GM19035 (cell line): ENCODE results near the gene BCL2L14.

Experiments
- ATAC-seq: cut with Tn5 transposase; IDR thresholded peaks from one replicate; pipeline ENCODE4 v1.9.1; 2021; ENCODE audit not compliant: unreplicated experiment

BCL2L14 gene, protein sequence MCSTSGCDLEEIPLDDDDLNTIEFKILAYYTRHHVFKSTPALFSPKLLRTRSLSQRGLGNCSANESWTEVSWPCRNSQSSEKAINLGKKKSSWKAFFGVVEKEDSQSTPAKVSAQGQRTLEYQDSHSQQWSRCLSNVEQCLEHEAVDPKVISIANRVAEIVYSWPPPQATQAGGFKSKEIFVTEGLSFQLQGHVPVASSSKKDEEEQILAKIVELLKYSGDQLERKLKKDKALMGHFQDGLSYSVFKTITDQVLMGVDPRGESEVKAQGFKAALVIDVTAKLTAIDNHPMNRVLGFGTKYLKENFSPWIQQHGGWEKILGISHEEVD

DNA sequence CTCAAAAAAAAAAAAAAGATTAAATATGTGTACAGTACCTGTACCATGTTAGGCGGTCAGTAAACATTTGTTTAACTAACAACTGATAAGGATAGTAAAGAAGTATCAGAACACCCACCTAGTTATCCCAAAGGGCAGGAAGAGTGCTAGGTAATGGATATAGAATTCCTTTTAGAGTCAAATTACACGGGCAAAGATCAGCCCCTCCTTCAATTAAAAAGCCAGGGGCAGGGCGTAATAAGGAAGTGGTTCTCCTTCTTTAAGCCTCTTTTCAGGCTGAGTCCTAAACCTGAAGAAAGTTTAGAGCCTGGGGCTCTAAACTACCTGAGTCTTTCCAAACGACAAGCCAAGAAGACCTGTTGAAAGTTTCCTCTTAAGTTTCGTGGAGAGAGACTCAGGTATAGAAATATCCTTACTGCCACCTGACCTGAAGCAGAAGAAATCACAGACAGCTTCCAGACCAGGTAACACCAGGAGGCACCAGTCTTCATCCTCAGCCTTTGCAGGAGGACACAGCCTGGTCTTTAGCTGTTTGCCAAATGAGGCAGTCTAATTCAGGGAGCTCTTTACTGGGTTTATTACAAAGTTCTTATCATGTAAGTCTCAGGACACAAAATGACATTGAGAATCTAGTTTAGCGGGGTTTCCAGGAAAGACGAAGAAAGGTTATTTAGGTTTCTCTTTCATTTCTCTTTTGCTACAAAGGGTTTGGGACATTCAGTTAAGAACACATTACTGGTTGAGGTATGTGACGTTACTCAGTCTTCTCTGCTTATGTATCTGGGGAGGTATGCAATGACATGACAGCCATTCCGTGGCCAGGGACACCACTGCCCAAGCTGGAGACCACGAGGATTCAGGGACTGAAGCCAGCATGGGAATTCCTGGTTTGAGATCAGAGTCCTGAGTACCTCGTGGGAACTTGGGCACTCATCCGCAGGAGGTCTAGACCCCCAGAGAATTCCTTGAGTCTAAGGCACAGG, at the start of gene BCL2L14:
Gene BCL2L14, plus strand, starts transcription at position 266 of the 983 bp plus-strand sequence. CDS start 8,367 bp downstream, outside the sequence.
- ATAC-seq, result peak; percentile 64

DNA sequence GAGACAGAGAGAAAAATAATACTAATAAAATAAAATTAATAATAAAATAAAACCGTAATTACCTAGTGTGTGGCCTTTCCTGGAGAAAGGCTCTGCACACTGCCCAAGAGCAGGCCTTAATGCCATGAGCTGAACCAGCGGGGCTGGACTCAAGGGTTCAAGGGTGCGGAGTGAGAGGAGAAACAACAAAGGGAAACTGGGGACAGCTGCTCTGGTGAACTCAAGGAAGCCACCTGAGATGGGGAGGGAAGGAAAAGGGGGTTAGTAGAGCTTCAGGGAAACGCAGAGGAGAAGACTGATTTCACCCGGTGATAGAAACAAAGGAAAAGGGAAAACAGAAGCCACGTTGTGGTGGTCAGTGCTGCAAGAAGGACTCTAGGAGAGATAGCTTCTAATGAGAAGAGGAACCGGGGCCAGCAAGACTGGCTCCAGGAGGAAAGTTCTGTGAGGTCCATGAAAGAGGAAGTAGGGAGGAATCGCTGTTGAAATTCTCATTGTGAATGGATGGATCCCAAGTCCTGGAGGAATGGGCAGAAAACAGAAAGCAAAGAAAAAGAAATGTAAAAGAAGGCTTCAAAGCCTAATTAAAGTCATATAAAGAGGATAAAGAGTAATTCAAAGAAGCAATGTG, 48.3 kb upstream of the BCL2L14 start:
- ATAC-seq, result no peak

GRCh38 chr12:12023456-12023855, 47.3 kb upstream of the BCL2L14 start:
- ATAC-seq, result no peak

- ATAC-seq, result peak; percentile 84
Measured at GRCh38 chr12:12024911-12025682, 45.6 kb upstream of the BCL2L14 start.

GRCh38 chr12:12025799-12026386, 44.8 kb upstream of the BCL2L14 start:
- no peak for ATAC-seq

- no peak for ATAC-seq
Measured at GRCh38 chr12:12028668-12029402, 41.9 kb upstream of the BCL2L14 start.

DNA sequence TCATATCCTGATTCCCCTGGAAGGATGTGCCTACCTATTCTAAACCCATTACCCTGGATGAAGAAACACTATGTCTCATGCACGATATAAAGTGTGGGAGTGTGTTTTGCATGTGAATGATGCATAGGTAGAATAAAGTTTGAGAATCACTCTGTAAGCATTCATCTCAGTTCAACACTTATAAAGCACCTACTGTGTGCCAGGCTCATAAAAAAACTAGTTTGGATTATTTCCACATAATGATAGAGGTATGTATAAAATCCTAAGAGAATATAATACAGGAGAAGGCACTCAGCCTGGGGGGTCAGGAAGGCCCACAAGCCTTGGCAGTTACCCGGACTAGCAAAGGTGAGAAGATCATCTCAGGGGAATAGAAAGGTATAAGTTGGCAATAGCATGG, 41.1 kb upstream of the BCL2L14 start:
- ATAC-seq, result no peak

DNA sequence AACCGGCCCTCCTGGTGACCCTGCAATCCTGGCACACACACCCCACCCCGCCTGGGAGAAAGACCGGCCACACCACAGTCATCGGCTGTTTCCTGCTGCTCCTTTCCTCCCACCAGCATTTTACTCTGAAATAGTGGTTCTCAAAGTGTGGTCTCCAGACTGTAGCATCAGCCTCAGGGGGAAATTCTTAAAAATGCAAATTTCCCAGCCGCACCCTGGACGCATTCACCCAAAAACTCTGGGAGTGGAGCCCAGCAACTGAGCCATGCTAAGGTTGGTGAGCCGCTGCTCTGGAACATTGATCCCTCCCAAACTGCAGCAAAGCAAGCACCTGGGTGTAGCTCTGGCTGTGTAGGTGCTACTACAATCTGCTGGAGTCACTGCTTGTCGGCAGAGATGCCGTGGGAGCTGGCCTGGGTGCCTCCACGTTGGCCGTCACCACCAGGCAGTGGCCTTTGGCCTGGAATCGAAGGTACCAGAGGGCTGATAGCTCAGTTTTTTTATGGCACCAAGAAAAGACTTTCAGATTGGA, 38.4 kb upstream of the BCL2L14 start:
- ATAC-seq, result no peak

- ATAC-seq, result no peak
Measured at GRCh38 chr12:12032851-12033797, 37.6 kb upstream of the BCL2L14 start.

- no peak for ATAC-seq
Measured at GRCh38 chr12:12033824-12034223, 36.9 kb upstream of the BCL2L14 start.

DNA sequence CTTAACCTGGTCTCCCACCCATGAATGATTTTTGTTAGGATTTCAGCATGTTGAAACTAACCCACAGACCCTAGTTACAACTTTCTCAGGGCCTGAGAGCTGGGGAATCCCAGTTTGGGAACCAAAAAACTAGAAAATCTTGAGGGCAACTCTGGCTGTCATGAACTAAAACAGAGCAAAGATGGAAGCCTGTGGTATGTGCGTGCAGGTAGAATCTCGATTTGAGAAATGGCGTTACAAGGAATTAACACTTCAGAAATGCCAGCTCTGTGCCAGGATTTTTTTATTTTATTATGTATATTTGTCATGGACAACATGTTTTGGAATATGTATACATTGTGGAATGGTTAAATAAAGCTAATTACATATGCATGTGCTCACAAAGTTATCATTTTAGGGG, 36.4 kb upstream of the BCL2L14 start:
- ATAC-seq, result no peak

- ATAC-seq, result no peak
Measured at GRCh38 chr12:12035229-12035628, 35.5 kb upstream of the BCL2L14 start.

GRCh38 chr12:12036901-12037300, 33.8 kb upstream of the BCL2L14 start:
- no peak for ATAC-seq

DNA sequence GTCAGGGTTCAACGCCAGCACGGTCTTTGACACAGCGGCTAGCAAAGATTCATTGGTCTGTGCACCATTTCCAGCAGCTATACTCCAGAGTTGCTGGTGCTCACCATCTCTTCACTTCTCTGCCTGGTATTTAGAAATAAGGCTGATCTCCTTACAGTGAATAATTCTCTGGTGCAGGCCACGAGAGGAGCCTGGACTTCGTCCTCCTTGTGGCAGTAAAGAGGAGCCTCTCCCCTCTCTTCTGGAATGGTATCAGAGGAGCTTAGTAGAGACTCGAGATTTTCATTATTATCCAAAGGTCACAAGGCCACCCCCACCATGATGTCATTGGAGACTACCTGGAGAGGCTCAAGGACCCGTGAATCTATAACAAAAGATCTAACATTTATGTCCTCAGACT, 30.8 kb upstream of the BCL2L14 start:
- no peak for ATAC-seq

DNA sequence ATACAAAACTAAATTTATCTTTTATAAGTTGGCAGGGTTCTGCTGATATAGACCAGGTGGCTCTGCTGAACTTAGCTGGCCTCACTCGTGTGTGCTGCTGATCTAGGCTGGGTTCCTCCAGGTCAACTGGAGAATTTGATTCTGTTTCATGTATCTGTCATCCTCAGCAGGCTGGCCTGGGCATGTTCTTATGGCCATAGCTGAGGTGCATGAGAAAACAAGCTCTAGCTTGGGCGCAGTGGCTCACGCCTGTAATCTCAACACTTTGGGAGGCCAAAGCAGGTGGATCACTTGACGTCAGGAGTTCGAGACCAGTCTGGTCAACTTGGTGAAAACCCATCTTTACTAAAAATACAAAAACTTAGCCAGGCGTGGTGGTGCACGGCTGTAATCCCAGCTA, 24.3 kb upstream of the BCL2L14 start:
- ATAC-seq, result no peak

DNA sequence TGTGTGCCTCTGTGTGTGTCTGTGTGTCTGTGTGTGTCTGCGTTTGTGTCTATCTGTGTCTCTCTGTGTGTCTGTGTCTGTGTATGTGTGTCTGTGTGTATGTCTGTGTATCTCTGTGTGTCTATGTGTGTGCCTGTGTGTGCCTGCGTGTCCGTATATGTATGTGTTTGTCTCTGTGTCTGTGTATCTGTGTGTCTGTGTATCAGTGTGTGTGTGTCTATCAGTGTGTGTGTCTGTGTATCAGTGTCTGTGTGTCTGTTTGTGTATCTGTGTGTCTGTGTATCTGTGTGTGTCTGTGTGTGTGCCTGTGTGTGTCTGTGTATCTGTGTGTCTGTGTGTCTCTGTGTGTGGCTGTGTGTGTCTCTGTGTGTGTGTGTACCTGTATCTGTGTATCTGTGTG, 23.1 kb upstream of the BCL2L14 start:
- ATAC-seq, result no peak

DNA sequence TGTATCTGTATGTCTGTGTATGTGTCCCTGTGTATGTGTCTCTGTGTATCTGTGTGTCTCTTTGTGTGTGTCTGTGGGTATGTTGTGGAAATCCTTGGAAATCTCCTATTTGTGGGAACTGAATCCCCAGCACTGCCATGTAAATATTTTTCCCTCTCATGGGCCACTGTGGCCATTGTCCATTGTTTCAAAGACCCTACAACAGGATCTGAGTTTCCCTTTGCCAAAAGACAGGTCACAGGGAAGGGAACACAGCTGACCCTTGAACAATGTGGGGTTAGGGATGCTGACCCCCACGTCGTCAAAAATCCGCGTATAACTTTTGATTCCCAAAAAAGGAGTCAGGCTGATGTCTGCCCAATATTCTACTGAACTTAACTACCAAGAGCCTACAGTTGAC, 22.5 kb upstream of the BCL2L14 start:
- ATAC-seq, result no peak

DNA sequence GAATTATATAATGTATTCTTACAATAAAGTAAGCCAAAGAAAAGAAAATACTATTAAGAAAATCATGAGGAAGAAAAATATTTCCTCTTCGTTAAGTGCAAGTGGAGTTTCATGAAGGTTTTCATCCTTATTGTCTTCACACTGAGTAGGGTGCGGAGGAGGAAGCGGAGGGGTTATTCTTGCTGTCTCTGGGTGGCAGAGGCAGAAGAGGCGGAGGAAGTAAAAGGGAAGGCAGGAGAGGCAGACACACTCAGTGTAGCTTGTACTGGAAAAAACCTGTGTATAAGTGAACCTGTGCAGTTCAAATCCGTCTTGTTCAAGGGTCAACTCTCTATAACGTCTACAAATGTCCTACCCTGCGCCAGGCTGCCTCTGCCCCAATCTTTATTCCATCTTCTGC, 22.0 kb upstream of the BCL2L14 start:
- ATAC-seq, result no peak
